ENCODE measurements around the gene PCDHB15. TPM values are rescaled to one million over a fixed set of nuclear protein-coding genes. Genes with fewer than 3 reads are reported as not detected.
"Not testable (repeated sequence)": the region's sequence is repeated elsewhere in the genome, so short reads cannot be mapped to it uniquely, and the experiment has no call there.

PCDHB15 gene
- polyA plus RNA-seq (2011; rRNA removed) (0.88 and 0.93 TPM in 2 replicates), polyA minus RNA-seq (2011; rRNA and poly(A)+ RNA removed) (1.7 and 2.9 TPM in 2 replicates)

DNA sequence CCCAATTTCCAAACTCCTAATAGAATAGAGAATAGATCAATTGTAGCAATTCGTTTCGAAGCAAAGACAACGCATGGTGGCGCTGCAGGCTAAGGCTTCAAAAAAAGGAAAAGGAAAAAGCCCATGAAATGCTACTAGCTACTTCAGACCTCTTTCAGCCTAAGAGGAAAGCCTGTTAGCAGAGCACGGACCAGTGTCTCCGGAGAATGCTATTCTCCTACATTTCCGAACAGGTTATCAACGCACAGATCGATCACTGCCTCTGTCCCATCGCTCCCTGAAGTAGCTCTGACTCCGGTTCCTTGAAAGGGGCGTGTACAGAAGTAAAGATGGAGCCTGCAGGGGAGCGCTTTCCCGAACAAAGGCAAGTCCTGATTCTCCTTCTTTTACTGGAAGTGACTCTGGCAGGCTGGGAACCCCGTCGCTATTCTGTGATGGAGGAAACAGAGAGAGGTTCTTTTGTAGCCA, at the start of gene PCDHB15:
TSS of gene PCDHB15 (plus strand) at position 146 of the 468 bp plus-strand sequence. CDS start at position 330, 184 bp downstream.
- H3K27me3 ChIP-seq (ENCODE audit: control insufficient read depth, insufficient read depth, low read length), result no peaks in the 10 kb centered on the region
- POLR2A ChIA-PET, result no interaction called here
- no peak for DNase-seq (ENCODE audit: low read depth, low spot score)
- no peak within 1 kb of the TSS for H3K27ac ChIP-seq (ENCODE audit: low read depth, low read length)
- H3K4me3 ChIP-seq (ENCODE audit: low read depth, low read length), result peak within 1 kb of the TSS; percentile 32
- CTCF ChIA-PET, result interaction anchor here (0.7 to 1.5 kb wide), 3 partner anchors 16 to 319 kb away, joined by 3 to 8 read pairs (median 3); no protein-coding TSS in a partner anchor
- TF ChIP-seq, protein P1, sequence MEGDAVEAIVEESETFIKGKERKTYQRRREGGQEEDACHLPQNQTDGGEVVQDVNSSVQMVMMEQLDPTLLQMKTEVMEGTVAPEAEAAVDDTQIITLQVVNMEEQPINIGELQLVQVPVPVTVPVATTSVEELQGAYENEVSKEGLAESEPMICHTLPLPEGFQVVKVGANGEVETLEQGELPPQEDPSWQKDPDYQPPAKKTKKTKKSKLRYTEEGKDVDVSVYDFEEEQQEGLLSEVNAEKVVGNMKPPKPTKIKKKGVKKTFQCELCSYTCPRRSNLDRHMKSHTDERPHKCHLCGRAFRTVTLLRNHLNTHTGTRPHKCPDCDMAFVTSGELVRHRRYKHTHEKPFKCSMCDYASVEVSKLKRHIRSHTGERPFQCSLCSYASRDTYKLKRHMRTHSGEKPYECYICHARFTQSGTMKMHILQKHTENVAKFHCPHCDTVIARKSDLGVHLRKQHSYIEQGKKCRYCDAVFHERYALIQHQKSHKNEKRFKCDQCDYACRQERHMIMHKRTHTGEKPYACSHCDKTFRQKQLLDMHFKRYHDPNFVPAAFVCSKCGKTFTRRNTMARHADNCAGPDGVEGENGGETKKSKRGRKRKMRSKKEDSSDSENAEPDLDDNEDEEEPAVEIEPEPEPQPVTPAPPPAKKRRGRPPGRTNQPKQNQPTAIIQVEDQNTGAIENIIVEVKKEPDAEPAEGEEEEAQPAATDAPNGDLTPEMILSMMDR (IDR thresholded peaks at IDR 0.05; ENCODE audit: low read depth, low read length), result peak; percentile 21; the same call in 1 of the 2 replicates
- H3K9me3 ChIP-seq (ENCODE audit: control insufficient read depth, insufficient read depth, low read length), result peaks cover 51% of the 10 kb centered on the region

DNA sequence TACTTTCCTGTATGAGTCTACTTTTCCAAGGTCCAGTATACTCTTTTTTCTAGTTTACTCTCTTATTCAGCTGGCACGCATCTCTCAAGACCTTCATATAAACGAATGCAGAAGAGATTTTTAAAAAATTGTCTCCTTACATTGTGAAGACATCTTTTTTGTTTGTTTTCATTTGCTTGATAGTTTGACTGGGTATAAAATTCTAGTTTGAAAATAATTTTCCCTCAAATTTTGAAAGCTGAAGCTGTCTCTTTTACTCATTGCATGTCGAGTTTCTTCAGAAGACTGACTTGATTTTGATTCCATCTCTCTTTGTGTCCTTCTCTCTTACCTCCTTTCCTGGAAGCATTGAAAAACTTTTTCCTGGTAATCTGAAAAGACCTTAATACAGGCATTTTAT, 48.8 kb upstream of the PCDHB15 start:
- Histone ChIP-seq H3K9me3 (ENCODE audit: control insufficient read depth, insufficient read depth, low read length) (peaks cover 20% of the 10 kb centered on the region), H3K4me3 (ENCODE audit: low read depth, low read length) (no peak overlapping the region), H3K27ac (ENCODE audit: low read depth, low read length) (no peak overlapping the region), H3K27me3 (ENCODE audit: control insufficient read depth, insufficient read depth, low read length) (no peaks in the 10 kb centered on the region)
- DNase-seq (ENCODE audit: low read depth, low spot score), result no peak
- ChIA-PET POLR2A (no interaction called here), CTCF (interaction anchor here (1.2 kb wide), 1 partner anchor 9 kb away, joined by 3 read pairs; the partner anchor contains the start of gene PCDHB9)
- TF ChIP-seq, protein P1 (IDR thresholded peaks at IDR 0.05; ENCODE audit: low read depth, low read length), result no peak

DNA sequence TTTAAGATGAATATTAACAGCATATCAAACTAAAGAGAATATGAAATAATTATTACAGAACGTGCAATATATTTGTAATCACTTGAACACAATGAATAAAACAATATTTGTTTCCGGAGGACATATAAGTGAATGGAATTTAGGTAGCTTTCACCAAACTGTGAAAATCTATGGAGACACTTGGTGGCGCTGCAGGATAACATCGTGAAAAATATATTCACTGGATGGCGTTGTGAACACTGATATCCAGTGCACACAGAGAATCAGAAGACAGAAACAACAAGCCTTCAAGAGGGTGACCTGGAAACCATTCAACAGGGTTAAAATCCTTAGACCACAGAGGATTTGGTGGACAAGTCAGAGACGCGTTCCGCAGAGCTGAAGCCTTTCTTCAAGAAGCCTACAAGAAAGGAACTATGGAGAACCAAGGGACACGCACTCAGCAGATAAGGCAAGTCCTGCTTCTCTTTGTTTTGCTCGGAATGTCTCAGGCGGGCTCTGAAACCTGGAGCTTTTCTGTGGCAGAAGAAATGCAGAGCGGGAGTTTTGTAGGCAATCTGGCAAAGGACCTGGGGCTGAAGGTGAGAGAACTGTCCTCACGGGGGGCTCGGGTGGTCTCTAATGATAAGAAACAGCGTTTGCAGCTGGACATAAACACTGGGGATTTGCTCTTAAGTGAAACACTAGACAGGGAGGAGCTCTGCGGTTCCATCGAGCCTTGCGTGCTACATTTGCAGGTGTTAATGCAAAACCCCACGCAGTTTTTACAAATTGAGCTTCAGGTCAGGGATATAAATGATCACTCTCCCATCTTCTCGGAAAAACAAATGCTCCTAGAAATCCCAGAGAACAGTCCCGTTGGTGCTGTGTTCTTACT, 45.6 kb upstream of the PCDHB15 start, which contains the start of gene PCDHB11:
TSS of gene PCDHB11 (plus strand) at position 269 of the 877 bp plus-strand sequence. CDS start at position 417, 148 bp downstream.
- POLR2A ChIA-PET, result no interaction called here
- no peak for DNase-seq (ENCODE audit: low read depth, low spot score)
- Histone ChIP-seq H3K27me3 (ENCODE audit: control insufficient read depth, insufficient read depth, low read length) (no peaks in the 10 kb centered on the region), H3K4me3 (ENCODE audit: low read depth, low read length) (no peak within 1 kb of the TSS), H3K9me3 (ENCODE audit: control insufficient read depth, insufficient read depth, low read length) (peaks cover 29% of the 10 kb centered on the region), H3K27ac (ENCODE audit: low read depth, low read length) (no peak within 1 kb of the TSS)
- TF ChIP-seq, protein P1 (IDR thresholded peaks at IDR 0.05; ENCODE audit: low read depth, low read length), result no peak
- CTCF ChIA-PET, result interaction anchor here (0.9 to 1.0 kb wide), 2 partner anchors 28 to 121 kb away, joined by 3 read pairs; partner anchors contain the start of gene TAF7

DNA sequence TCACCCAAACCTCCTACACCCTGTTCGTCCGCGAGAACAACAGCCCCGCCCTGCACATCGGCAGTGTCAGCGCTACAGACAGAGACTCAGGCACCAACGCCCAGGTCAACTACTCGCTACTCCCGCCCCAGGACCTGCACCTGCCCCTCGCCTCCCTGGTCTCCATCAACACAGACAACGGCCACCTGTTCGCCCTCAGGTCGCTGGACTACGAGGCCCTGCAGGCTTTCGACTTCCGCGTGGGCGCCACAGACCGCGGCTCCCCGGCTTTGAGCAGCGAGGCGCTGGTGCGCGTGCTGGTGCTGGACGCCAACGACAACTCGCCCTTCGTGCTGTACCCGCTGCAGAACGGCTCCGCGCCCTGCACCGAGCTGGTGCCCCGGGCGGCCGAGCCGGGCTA, 44.1 kb upstream of the PCDHB15 start:
- H3K27me3 ChIP-seq (ENCODE audit: control insufficient read depth, insufficient read depth, low read length); CTCF ChIA-PET; POLR2A ChIA-PET: not testable (repeated sequence)

DNA sequence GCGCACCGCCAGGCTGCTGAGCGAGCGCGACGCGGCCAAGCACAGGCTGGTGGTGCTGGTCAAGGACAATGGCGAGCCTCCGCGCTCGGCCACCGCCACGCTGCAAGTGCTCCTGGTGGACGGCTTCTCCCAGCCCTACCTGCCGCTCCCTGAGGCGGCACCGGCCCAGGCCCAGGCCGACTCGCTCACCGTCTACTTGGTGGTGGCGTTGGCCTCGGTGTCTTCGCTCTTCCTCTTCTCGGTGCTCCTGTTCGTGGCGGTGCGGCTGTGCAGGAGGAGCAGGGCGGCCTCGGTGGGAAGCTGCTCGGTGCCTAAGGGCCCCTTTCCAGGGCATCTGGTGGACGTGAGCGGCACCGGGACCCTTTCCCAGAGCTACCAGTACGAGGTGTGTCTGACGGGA, 43.5 kb upstream of the PCDHB15 start:
- POLR2A ChIA-PET, result not testable (repeated sequence)

More for the DNA sequence above, 44.1 kb upstream of the PCDHB15 start:
- not testable (repeated sequence) for H3K27ac ChIP-seq (ENCODE audit: low read depth, low read length); H3K4me3 ChIP-seq (ENCODE audit: low read depth, low read length); DNase-seq (ENCODE audit: low read depth, low spot score)
- H3K9me3 ChIP-seq (ENCODE audit: control insufficient read depth, insufficient read depth, low read length), result peaks cover 28% of the 10 kb centered on the region

More for the DNA sequence above, 43.5 kb upstream of the PCDHB15 start:
- peaks cover 28% of the 10 kb centered on the region for H3K9me3 ChIP-seq (ENCODE audit: control insufficient read depth, insufficient read depth, low read length)
- H3K27me3 ChIP-seq (ENCODE audit: control insufficient read depth, insufficient read depth, low read length); H3K4me3 ChIP-seq (ENCODE audit: low read depth, low read length); H3K27ac ChIP-seq (ENCODE audit: low read depth, low read length); CTCF ChIA-PET; DNase-seq (ENCODE audit: low read depth, low spot score): not testable (repeated sequence)
